ENCODE data around the gene PTPRJ.
"Not testable (repeated sequence)": the region's sequence is repeated elsewhere in the genome, so short reads cannot be mapped to it uniquely, and the experiment has no call there.

PTPRJ gene

GRCh38 chr11:47980088-47980906 is at the start of gene PTPRJ:
PTPRJ (plus strand) TSS chr11:47980559; CDS start chr11:47980913, 354 bp downstream.
- DNase-seq: peak; percentile 64 to 75

DNA sequence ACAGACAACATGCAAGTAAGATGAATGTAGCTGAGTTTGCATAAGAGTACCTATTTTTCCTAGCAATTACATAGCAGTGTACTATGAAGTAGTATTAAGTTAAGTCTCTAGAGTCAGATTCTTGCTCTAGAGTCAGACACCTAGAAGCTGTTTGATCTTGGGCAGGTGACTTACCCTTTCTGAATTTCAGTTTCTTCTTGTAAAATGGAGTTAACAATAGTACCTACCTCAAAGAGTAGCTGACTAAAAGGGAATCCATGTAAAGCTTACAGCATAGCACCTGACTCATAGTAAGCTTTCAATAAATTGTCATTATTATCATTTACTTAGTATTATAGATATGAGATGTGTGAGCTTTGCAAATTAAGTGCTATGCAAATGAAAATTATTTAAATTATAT is 47.8 kb upstream of the PTPRJ start:
- DNase-seq: no peak

DNA sequence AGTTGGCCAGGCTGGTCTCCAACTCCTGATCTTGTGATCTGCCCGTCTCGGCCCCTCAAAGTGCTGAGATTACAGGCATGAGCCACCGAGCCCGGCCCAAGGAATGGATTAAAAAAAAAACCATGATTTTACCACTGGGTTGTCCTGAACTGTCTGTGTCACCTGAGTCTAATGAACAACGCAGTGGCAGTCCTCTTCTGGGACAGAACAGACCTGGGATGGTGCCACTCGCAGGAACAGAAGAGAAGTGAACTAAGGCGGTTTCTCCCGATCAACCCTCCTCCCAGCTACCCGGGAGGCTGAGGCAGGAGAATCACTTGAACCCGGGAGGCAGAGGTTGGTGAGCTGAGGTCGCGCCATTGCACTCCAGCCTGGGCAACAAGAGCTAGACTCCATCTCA is 46.6 kb upstream of the PTPRJ start:
- not testable (repeated sequence) for DNase-seq

- no peak for DNase-seq
These were observed 41.4 kb upstream of the PTPRJ start for GRCh38 chr11:47938791-47939560.

DNA sequence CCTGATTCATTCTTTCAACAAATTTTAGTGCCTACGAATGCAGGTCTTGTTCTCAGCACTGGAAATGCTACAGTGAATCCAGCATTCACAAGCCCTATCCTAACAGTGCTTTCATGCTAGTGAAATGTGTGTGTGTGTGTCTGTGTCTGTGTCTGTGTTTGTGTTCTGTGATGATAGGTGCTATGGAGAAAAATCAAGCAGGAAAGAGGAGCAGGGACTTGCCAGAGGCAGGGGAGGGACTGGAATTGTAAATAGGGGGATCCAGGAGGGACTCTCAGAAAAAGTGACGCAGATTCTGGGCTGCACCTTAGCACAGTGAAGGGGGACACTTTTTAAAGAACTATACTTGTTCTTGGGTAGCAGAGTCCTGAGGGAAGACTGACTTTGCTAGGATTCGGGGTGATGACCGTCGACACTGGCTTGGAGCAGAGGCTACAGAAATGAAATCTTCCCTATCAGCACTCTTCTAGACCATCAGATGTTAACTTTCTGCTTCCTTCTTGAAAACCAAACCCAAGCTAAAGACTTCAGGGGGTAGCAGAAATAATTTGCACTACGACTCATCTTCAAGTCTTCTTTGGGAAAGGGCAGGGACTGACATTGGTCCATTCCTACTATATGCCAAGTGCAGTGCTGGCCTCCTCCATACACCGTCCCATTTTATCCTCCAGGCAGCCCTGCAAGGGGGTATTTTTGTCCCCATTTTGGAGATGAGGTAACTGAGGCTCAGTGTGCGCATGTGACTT is 39.3 kb upstream of the PTPRJ start:
- no peak for DNase-seq

DNA sequence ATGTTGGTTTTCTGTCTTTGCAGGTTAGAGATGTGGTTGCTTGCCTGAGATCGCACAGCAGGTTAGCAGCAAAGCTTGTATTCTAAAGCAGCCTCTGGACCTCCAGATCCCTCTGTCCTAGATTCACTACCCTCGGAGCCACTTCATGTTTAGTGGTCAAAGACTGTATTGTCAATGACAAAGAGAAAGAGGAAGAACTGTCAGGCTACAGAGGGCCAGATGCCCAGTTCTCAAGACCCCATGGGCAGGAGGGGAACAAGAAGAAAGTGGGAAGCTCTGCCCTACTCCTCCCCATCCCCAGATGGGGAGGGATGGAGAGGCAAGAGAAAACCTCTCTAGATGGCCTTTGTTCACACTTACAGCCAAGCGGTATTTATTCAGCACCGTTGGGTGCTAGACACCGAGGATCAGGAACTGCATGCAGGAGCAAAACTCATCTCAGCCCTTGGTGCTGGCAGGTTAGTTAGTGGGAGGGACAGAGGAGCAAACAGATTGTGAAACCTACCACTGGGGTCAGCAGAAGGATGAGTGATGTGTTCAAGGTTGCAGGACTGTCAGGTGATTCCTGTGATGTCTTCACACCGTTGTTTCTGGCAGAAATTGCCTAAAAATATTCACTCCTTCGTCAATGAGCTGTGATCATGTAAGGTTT is 38.3 kb upstream of the PTPRJ start:
- no peak for DNase-seq

- no peak for DNase-seq
These were observed 36.4 kb upstream of the PTPRJ start for GRCh38 chr11:47943721-47944586.

- DNase-seq: no peak
These were observed 35.7 kb upstream of the PTPRJ start for GRCh38 chr11:47944632-47945031.

- DNase-seq: peak; percentile 44 to 60
These were observed 33.4 kb upstream of the PTPRJ start for GRCh38 chr11:47946682-47947559.

DNA sequence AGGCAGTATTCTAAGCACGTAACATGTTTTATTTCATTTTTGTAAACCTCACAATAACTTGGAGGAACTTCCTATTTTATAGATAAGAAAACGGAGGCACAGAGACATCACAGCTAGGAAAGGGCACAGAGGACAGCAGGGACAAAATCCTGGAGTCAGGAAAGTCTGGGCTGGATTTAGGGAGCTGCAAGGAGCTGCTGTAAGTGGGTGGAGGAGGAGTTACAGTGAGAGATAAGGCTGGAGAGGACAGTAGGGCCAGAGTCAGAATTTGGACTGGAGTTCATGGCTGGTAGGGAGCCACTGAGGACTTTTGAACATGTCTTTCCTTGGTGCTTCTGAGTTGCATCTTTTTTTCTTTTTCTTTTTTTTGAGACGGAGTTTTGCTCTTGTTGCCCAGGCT is 32.2 kb upstream of the PTPRJ start:
- DNase-seq: no peak

DNA sequence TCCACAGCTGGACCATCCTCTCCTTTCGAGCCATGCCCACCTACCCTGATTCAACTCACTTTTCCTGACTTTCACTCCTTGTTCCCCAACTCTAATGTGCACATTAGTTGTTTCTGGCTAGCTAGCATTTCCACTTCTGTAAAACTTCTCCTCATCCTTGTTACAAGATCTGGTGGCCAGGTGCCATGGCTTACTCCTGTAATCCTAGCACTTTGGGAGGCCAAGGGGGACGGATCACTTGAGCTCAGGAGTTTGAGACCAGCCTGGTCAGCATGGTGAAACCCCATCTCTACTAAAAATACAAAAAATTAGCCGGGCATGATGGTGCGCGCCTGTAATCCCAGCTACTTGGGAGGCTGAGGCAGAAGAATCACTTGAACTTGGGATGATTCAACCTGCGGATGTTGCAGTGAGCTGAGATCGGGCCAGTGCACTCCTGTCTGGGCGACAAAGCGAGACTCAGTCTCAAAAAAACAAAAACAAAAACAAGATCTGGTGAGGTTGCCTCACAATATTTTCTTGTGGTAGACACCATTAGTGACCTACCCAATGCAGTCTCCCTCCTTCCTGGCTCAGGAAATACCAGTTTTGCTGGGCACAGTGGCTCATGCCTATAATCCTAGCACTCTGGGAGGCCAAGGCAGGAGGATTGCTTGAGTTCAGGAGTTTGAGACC is 31.2 kb upstream of the PTPRJ start:
- not testable (repeated sequence) for DNase-seq

DNA sequence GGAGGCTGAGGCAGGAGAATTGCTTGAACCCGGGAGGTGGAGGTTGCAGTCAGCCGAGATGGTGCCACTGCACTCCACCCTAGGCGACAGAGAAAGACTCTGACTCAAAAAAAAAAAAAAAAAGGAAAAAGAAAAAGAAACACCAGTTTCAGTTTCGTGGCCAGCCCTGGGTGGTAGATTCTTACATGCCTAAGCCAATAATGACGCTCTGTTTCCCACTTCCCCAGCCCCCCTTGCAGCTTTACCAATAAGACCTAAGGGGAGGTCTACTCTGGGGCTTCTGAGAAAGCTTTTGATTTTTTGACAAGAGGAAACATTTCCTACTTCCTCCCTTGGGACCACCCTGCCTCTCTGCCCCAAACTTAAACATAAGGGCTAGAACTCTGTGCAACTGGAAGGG is 30.0 kb upstream of the PTPRJ start:
- peak; percentile 52 to 57 for DNase-seq

- DNase-seq: not testable (repeated sequence)
These were observed 28.9 kb upstream of the PTPRJ start for GRCh38 chr11:47951504-47951903.

DNA sequence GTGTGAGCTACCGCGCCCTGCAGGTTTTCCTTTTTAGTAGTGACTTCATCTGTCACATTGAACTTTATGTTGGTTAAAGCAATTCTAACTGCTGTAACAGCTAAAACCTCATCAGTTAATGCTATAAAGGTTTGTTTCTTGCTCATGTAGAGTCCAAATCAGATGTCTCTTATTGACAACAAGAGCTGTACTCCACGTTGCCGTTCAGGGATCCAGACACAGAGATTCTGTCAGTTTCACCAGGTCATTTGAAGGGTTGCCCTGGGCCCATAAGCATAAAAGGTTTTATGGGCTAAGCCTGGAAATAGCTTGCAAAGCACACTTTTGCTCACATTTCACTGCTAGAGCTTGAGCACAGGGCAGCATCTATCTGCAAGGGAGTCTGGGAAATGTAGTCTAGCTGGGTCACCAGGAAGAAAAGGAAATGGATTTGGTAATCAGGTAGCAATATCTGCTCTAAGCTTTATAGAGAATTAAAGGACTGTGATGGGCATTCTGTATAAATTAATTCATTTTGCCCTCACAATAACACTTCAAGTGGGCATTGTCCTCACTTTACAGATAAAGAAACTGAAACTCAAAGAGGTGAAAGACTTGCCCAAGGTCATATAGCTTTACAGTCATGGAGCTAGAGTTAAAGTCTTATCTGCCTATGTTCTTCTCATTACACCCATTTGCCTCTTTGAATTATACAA is 25.2 kb upstream of the PTPRJ start:
- no peak for DNase-seq

DNA sequence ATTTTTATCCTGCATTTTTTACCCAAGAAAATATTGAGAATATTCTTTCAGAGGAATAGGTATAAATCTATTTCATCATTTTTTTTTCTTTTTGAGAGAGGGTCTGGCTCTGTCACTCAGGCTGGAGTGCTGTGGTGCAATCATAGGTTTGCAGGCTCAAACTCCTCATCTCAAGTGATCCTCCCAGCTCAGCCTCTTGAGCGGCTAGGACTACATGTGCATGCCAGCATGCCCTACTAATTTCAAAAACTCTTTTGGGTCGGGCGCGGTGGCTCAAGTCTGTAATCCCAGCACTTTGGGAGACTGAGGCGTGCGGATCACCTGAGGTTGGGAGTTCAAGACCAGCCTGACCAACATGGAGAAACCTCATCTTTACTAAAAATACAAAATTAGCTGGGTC is 20.3 kb upstream of the PTPRJ start:
- no peak for DNase-seq

DNA sequence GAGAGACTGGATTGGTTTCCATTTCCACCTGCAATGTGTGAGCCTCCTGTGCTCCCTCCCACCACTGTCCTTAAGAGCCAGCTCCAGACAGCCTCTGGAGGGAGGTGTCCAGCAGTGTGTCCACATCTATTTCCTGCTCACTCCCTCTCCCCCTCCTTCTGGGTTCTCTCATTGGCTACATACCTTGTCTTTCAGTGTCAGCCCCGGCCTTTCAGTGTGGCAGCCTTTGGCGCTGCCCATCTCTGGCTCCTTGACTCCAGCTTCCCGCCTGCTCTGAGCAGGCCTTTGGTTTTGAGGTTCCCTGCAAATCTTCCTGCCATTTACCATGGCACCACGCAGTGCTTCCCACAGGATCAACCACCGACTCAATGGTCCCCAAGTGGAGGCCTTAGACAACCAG is 19.0 kb upstream of the PTPRJ start:
- no peak for DNase-seq

GRCh38 chr11:47964546-47964945 is 15.8 kb upstream of the PTPRJ start:
- DNase-seq: no peak

DNA sequence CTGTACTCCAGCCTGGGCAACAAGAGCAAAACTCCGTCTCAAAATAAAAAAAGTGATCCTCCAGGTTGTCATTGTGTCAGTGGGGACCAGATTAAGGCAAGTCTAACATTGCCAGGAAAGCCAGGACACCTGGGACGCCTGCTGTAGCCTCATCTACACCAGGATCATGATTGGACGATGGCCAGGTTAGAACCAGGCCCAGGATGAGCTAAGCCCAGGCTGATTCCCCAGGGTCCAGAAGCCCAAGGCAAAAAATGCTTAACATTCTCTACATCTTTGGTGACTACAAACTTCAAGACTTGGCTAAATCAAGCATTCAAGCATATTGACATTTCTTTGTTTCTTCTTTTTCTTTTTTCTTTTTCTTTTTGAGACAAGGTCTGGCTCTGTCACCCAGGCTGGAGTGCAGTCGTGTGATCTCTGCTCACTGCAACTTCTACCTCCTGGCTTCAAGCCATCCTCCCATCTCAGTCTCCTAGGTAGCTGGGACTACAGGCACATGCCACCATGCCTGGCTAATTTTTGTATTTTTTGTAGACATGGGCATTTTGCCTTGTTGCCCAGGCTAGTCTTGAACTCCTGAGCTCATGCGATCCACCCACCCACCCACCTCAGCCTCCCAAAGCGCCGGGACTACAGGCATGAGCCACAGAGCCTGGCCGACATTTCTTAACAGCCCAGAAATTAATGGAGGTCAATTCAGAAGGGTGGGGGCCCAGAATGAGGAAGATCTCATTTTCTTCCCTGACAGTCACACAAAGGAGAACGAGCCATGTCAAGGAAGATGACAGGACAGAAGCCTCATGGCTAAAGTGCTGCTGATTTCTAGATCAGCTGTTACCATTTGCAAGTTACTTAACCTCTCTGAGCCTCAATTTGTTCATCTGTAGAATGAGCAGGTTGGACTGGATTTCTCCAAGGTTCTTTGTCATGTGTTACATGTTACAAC is 12.5 kb upstream of the PTPRJ start:
- no peak for DNase-seq
